NT2/D1 (cell line): ENCODE data around the gene KCNRG.

ENCODE experiments used
- SUZ12 ChIP-seq: IDR thresholded peaks from 2 replicates; pipeline ENCODE4 v1.6.1; 2011; ENCODE audit not compliant: insufficient read length, insufficient read depth; ENCODE audit errors: extremely low read depth
- ZNF274 ChIP-seq: IDR thresholded peaks from 2 replicates; pipeline ENCODE4 v1.6.1; 2011; ENCODE audit warnings: mild to moderate bottlenecking, low read depth, low read length

GRCh38 chr13:50053844-50054243 is 38.6 kb downstream of the KCNRG start:
- TF ChIP-seq ZNF274 = no peak
- TF ChIP-seq SUZ12 = no peak
